CD4-positive, alpha-beta T cell (primary cell): ENCODE data around the gene CTIF. TPM values are rescaled to one million over a fixed set of nuclear protein-coding genes. Genes with fewer than 3 reads are reported as not detected.

Experiments
- ATAC-seq: fragments of 200-7000 bp; cut with Tn5 transposase; one replicate; pipeline ENCODE4 v1.10.0; 2022; ENCODE audit warnings: mild to moderate bottlenecking; ENCODE audit not compliant: poor library complexity
- CTCF ChIA-PET: fragments of 350-600 bp; sonication (Branson Sonifier 250); formaldehyde crosslinking; loops from one replicate; lab custom pipeline; 2021; ENCODE audit warnings: antibody characterized with exemption, inconsistent platforms; lab: Charles Lee
- POLR2A ChIA-PET: fragments of 350-600 bp; sonication (Branson Sonifier 250); formaldehyde crosslinking; loops from one replicate; lab custom pipeline; 2021; ENCODE audit warnings: antibody characterized with exemption, inconsistent platforms; lab: Charles Lee
- DNase-seq, 14 experiments: peaks; one replicate each; pipeline ENCODE4 v3.0.0-alpha.2; 2013 to 2020; ENCODE audit warnings: mixed read lengths in 2 of 14
- H3K27ac ChIP-seq, 2 donors: one replicate each; pipeline versions ENCODE4 v1.5.1 to v1.7.0; 2013; ENCODE audit warnings: low read length in 2 of 2, low read depth in 1 of 2, mild to moderate bottlenecking in 1 of 2
- H3K27me3 ChIP-seq, 2 experiments: 1 replicate in 1 of 2; 2 replicates in 1 of 2; pipeline versions ENCODE4 v1.6.1 to v1.7.0; 2013; ENCODE audit warnings: low read length in 2 of 2, control low read depth in 1 of 2, mild to moderate bottlenecking in 1 of 2, moderate library complexity in 1 of 2; ENCODE audit not compliant: insufficient read depth in 2 of 2, control insufficient read depth in 1 of 2
- H3K36me3 ChIP-seq: one replicate; pipeline ENCODE4 v1.6.1; 2013; ENCODE audit warnings: low read length, control low read depth; ENCODE audit not compliant: insufficient read depth
- H3K4me1 ChIP-seq: one replicate; pipeline ENCODE4 v1.6.1; 2013; ENCODE audit warnings: low read length, control low read depth; ENCODE audit not compliant: insufficient read depth
- H3K4me3 ChIP-seq: one replicate; pipeline ENCODE4 v1.5.1; 2013; ENCODE audit warnings: mild to moderate bottlenecking, low read length, moderate library complexity
- H3K9me3 ChIP-seq, 2 experiments: 1 replicate in 1 of 2; 2 replicates in 1 of 2; pipeline versions ENCODE4 v1.6.1 to v1.7.0; 2013; ENCODE audit warnings: low read length in 2 of 2, mild to moderate bottlenecking in 2 of 2, control low read depth in 1 of 2, moderate library complexity in 1 of 2; ENCODE audit not compliant: control insufficient read depth in 1 of 2, insufficient read depth in 1 of 2
- H3K27ac Mint-ChIP-seq: one replicate; pipeline ENCODE4 v1.8.0; 2020; ENCODE audit warnings: mixed read lengths
- H3K27me3 Mint-ChIP-seq: one replicate; pipeline ENCODE4 v1.8.0; 2021; ENCODE audit warnings: mixed read lengths
- H3K36me3 Mint-ChIP-seq: one replicate; pipeline ENCODE4 v1.8.0; 2021; ENCODE audit warnings: low read depth, mixed read lengths
- H3K4me1 Mint-ChIP-seq: one replicate; pipeline ENCODE4 v1.8.0; 2021; ENCODE audit warnings: low read depth, mixed read lengths
- H3K4me3 Mint-ChIP-seq: one replicate; pipeline ENCODE4 v1.8.0; 2020; ENCODE audit warnings: mild to moderate bottlenecking, mixed read lengths
- H3K9me3 Mint-ChIP-seq: one replicate; pipeline ENCODE4 v1.8.0; 2020; ENCODE audit warnings: mixed read lengths
- intact Hi-C, 2 experiments: fragments of 100-400 bp; cut with DNase I in 1 of 2; cut with micrococcal nuclease in 1 of 2; formaldehyde crosslinking; loops; one replicate each; pipeline versions ENCODE4 v1.15.1 to v1.9.0; 2023 to 2025; cut with DNase I, micrococcal nuclease
- total RNA-seq, 174 experiments: library from RNA in 2 of 174; stranded (reverse) in 2 of 174; gene quantifications; one replicate each; pipeline ENCODE4 v1.2.3 and lab custom pipeline; 2021 to 2026
- TF ChIP-seq, protein P1 (sequence below): fragments of 200-600 bp; IDR thresholded peaks from one replicate; pipeline ENCODE4 v1.8.0; 2022; ENCODE audit warnings: antibody characterized with exemption, mild to moderate bottlenecking

Gene CTIF
- total RNA-seq, 2 experiments from 2014 or later = 1.1 to 2.9 TPM

DNA sequence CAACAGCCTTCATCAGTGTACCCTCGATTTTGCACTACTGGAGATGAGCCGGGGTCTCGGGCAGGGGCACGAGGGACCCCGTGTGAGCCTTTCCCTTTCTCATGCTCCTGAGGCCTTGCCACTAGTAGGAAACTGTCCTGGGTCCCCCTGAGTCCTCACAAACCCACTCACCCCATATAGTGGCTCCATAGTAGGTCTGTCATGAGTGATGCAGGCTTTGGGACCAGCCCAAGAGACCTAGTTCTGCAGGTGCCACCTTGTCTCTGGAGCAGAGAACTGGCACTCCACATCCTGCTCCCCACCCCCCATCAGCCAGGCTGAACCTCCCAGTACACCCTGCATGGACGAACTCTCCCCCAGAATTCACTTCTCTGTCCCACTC, 224.9 kb downstream of the CTIF start:
- intact Hi-C loops = no loop called here
- no peaks in the 10 kb centered on the region for H3K27me3 ChIP-seq
- H3K27me3 Mint-ChIP-seq = no peaks in the 10 kb centered on the region
- no peak overlapping the region for H3K27ac ChIP-seq
- H3K9me3 Mint-ChIP-seq = no peaks in the 10 kb centered on the region
- no peak overlapping the region for H3K27ac Mint-ChIP-seq
- no peaks in the 10 kb centered on the region for H3K36me3 Mint-ChIP-seq
- POLR2A ChIA-PET = no interaction called here
- TF ChIP-seq, protein P1, sequence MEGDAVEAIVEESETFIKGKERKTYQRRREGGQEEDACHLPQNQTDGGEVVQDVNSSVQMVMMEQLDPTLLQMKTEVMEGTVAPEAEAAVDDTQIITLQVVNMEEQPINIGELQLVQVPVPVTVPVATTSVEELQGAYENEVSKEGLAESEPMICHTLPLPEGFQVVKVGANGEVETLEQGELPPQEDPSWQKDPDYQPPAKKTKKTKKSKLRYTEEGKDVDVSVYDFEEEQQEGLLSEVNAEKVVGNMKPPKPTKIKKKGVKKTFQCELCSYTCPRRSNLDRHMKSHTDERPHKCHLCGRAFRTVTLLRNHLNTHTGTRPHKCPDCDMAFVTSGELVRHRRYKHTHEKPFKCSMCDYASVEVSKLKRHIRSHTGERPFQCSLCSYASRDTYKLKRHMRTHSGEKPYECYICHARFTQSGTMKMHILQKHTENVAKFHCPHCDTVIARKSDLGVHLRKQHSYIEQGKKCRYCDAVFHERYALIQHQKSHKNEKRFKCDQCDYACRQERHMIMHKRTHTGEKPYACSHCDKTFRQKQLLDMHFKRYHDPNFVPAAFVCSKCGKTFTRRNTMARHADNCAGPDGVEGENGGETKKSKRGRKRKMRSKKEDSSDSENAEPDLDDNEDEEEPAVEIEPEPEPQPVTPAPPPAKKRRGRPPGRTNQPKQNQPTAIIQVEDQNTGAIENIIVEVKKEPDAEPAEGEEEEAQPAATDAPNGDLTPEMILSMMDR = no peak
- peaks cover 9% of the 10 kb centered on the region for H3K4me1 ChIP-seq
- no peak overlapping the region for H3K4me3 Mint-ChIP-seq
- no peaks in the 10 kb centered on the region for H3K36me3 ChIP-seq
- CTCF ChIA-PET = no interaction called here
- DNase-seq = no peak
- ATAC-seq = no peak
- no peaks in the 10 kb centered on the region for H3K9me3 ChIP-seq
- H3K4me3 ChIP-seq = no peak overlapping the region
- no peaks in the 10 kb centered on the region for H3K4me1 Mint-ChIP-seq

DNA sequence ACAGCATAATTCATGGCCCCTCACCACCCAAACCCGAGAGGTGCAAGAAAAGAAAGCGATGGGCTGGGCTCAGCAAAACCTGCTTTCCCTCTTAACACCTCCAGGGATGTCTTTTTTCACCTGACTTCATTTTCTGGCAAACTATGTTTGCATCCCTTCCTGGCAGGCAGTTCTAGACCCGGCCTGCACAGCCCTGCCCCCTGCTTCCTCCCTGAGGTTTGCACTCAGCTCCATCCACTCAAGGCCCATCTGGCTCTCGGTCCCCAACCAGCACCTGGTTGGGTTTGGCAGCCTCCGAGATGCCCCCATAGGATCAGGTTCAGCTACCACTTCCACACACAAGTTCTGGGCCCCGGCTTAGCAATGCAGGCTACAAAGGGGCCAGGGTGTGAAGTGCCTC, 226.2 kb downstream of the CTIF start:
- ChIA-PET CTCF (no interaction called here), POLR2A (interaction anchor here (0.6 to 0.7 kb wide), 2 partner anchors 428 to 1164 kb away, joined by 3 to 4 read pairs; no protein-coding TSS in a partner anchor)
- Mint-ChIP-seq H3K4me3 (no peak overlapping the region), H3K4me1 (no peaks in the 10 kb centered on the region), H3K27me3 (no peaks in the 10 kb centered on the region), H3K9me3 (no peaks in the 10 kb centered on the region), H3K36me3 (no peaks in the 10 kb centered on the region), H3K27ac (no peak overlapping the region)
- Histone ChIP-seq H3K36me3 (no peaks in the 10 kb centered on the region), H3K4me3 (no peak overlapping the region), H3K27ac (no peak overlapping the region), H3K27me3 (no peaks in the 10 kb centered on the region), H3K9me3 (no peaks in the 10 kb centered on the region), H3K4me1 (peaks cover 9% of the 10 kb centered on the region)
- no peak for ATAC-seq
- intact Hi-C loops = no loop called here
- TF ChIP-seq, protein P1 = no peak
- no peak for DNase-seq

DNA sequence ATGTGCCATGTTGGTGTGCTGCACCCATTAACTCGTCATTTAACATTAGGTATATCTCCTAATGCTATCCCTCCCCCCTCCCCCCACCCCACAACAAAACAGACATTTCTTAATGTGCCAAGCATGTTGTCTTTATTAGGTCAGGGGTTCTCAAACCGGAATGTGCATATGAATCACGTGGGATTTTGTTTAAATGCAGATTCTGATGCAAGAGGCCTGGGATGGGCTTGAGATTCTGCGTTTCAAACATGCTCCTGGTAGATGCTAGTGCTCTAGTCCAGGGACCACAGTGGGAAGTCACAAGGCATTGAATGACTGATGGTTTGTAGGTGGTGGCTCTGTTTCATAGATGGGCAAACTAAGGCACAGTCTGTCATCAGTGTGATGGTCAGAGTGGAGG, 227.2 kb downstream of the CTIF start:
- Histone ChIP-seq H3K9me3 (no peaks in the 10 kb centered on the region), H3K27ac (no peak overlapping the region), H3K27me3 (no peaks in the 10 kb centered on the region), H3K4me3 (no peak overlapping the region), H3K36me3 (no peaks in the 10 kb centered on the region), H3K4me1 (peaks cover 9% of the 10 kb centered on the region)
- POLR2A ChIA-PET = no interaction called here
- Mint-ChIP-seq H3K4me1 (no peaks in the 10 kb centered on the region), H3K27me3 (no peaks in the 10 kb centered on the region), H3K9me3 (no peaks in the 10 kb centered on the region), H3K4me3 (no peak overlapping the region), H3K27ac (no peak overlapping the region), H3K36me3 (no peaks in the 10 kb centered on the region)
- no peak for ATAC-seq
- TF ChIP-seq, protein P1 = no peak
- intact Hi-C loops = no loop called here
- DNase-seq = no peak
- CTCF ChIA-PET = no interaction called here
